Loucy (cell line): ENCODE results near the gene CBX4.

Experiments used
- H2AFZ ChIP-seq: fragments of 200-600 bp; sonication (generic); 2 replicates; pipeline ENCODE4 v1.6.0; 2016; ENCODE audit warnings: antibody characterized with exemption, mild to moderate bottlenecking, low read length, moderate library complexity
- H3F3A ChIP-seq: fragments of 200-600 bp; 2 replicates; pipeline ENCODE4 v1.6.0; 2016; ENCODE audit warnings: antibody characterized with exemption, low read depth, mild to moderate bottlenecking
- H3K27me3 ChIP-seq: fragments of 200-600 bp; sonication (generic); 2 replicates; pipeline ENCODE4 v1.6.1; 2014; ENCODE audit warnings: low read length, mild to moderate bottlenecking; ENCODE audit not compliant: insufficient read depth, poor library complexity, severe bottlenecking
- H3K36me3 ChIP-seq: fragments of 200-600 bp; sonication (generic); 2 replicates; pipeline ENCODE4 v1.6.1; 2016; ENCODE audit warnings: low read length; ENCODE audit not compliant: insufficient read depth
- H3K4me1 ChIP-seq: fragments of 200-600 bp; sonication (generic); 2 replicates; pipeline ENCODE4 v1.5.1; 2014; ENCODE audit warnings: low read length, mild to moderate bottlenecking; ENCODE audit not compliant: insufficient read depth, poor library complexity, severe bottlenecking
- H3K4me2 ChIP-seq: fragments of 200-600 bp; sonication (generic); 2 replicates; pipeline ENCODE4 v1.6.0; 2014; ENCODE audit warnings: antibody characterized with exemption, low read length, low read depth, mild to moderate bottlenecking; ENCODE audit not compliant: poor library complexity, severe bottlenecking
- H3K4me3 ChIP-seq: fragments of 200-600 bp; sonication (generic); 2 replicates; pipeline ENCODE4 v1.5.1; 2014; ENCODE audit warnings: low read length, mild to moderate bottlenecking, mixed read lengths; ENCODE audit not compliant: poor library complexity, severe bottlenecking
- H3K79me2 ChIP-seq: fragments of 200-600 bp; sonication (generic); 2 replicates; pipeline ENCODE4 v1.6.1; 2014; ENCODE audit warnings: low read length; ENCODE audit not compliant: insufficient read depth
- H3K9ac ChIP-seq: fragments of 200-600 bp; sonication (generic); 2 replicates; pipeline ENCODE4 v1.6.0; 2014; ENCODE audit warnings: mild to moderate bottlenecking, low read depth, low read length, moderate library complexity; ENCODE audit not compliant: poor library complexity, severe bottlenecking
- H3K9me2 ChIP-seq: fragments of 200-600 bp; sonication (generic); replicated peaks from 2 replicates; pipeline ENCODE4 v1.6.1; 2016; ENCODE audit warnings: low read depth, low read length, mixed read lengths
- H3K9me3 ChIP-seq: fragments of 200-600 bp; sonication (generic); 2 replicates; pipeline ENCODE4 v1.6.1; 2014; ENCODE audit warnings: mild to moderate bottlenecking, antibody characterized with exemption, low read length, low read depth; ENCODE audit not compliant: insufficient read depth
- H4K20me1 ChIP-seq: fragments of 200-600 bp; sonication (generic); 2 replicates; pipeline ENCODE4 v1.6.0; 2014; ENCODE audit warnings: antibody characterized with exemption, low read length, mild to moderate bottlenecking; ENCODE audit not compliant: insufficient read depth, poor library complexity, severe bottlenecking
- EZH2phosphoT487 ChIP-seq: fragments of 200-600 bp; IDR thresholded peaks from 2 replicates; pipeline ENCODE4 v1.6.1; 2018; ENCODE audit warnings: antibody characterized with exemption, mild to moderate bottlenecking, moderate library complexity, borderline replicate concordance
- TF ChIP-seq, protein P1 (sequence below): fragments of 200-600 bp; sonication (generic); conservative IDR thresholded peaks from 2 replicates; pipeline ENCODE4 v1.5.1; 2014; ENCODE audit warnings: mild to moderate bottlenecking, antibody characterized with exemption, low read length

The CBX4 gene

DNA sequence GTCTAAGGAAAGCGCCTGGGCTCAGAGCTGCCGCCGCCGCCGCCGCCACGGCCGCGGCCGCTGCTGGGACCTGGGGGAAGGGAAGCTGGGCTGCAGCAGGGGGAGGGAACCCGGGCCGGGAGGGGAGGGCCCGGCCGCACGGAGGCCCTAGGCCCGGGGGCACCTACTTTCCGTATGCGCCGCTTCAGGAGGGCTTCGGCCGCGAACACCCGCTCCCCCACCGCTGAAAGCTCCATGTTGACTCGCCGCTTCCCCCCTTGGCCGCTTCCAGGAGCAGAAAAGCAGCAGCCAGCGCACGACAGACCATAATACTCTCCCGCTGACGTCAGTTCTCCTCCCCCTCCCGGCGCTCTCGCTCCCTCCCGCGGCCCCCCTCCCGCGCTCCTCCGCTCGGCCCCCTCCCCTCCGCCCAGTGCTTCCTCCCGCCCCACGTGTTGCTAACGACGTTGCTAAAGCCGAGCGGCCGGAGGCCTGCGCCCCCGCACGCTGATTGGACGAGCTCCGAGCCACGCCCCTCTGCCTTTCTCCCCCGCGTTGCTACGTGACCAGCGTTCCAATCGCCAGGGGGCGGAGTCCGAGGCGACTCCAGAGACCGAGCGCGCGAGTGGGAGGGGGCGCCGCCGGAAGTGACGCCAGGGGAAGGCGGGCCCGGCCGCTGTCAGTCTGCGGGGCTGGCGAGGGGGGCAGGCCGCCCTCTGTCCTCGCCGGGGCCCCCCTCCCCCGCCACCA, 42.3 kb downstream of the CBX4 start, which contains the start of gene CBX8:
CBX8 (minus strand) TSS at position 315 of the 729 bp plus-strand sequence; CDS start at position 236, 79 bp downstream.
- H3K27me3 ChIP-seq = no peaks in the 10 kb centered on the region
- peak within 1 kb of the TSS; percentile 90 for H3K9ac ChIP-seq
- H3F3A ChIP-seq = peaks cover 3% of the 10 kb centered on the region; the same call in 1 of the 2 replicates
- peaks cover 8% of the 10 kb centered on the region; the same call in 1 of the 2 replicates for H3K36me3 ChIP-seq
- H3K9me2 ChIP-seq = no peaks in the 10 kb centered on the region
- H4K20me1 ChIP-seq = peaks cover 34% of the 10 kb centered on the region
- H2AFZ ChIP-seq = peak within 1 kb of the TSS; percentile 42; the same call in 1 of the 2 replicates
- H3K4me3 ChIP-seq = peak within 1 kb of the TSS; percentile 91
- peaks cover 76% of the 10 kb centered on the region for H3K79me2 ChIP-seq
- TF ChIP-seq EZH2phosphoT487 = no peak
- TF ChIP-seq, protein P1, sequence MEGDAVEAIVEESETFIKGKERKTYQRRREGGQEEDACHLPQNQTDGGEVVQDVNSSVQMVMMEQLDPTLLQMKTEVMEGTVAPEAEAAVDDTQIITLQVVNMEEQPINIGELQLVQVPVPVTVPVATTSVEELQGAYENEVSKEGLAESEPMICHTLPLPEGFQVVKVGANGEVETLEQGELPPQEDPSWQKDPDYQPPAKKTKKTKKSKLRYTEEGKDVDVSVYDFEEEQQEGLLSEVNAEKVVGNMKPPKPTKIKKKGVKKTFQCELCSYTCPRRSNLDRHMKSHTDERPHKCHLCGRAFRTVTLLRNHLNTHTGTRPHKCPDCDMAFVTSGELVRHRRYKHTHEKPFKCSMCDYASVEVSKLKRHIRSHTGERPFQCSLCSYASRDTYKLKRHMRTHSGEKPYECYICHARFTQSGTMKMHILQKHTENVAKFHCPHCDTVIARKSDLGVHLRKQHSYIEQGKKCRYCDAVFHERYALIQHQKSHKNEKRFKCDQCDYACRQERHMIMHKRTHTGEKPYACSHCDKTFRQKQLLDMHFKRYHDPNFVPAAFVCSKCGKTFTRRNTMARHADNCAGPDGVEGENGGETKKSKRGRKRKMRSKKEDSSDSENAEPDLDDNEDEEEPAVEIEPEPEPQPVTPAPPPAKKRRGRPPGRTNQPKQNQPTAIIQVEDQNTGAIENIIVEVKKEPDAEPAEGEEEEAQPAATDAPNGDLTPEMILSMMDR = no peak
- H3K9me3 ChIP-seq = no peaks in the 10 kb centered on the region
- H3K4me1 ChIP-seq = peaks cover 55% of the 10 kb centered on the region
- peak within 1 kb of the TSS; percentile 94 for H3K4me2 ChIP-seq

DNA sequence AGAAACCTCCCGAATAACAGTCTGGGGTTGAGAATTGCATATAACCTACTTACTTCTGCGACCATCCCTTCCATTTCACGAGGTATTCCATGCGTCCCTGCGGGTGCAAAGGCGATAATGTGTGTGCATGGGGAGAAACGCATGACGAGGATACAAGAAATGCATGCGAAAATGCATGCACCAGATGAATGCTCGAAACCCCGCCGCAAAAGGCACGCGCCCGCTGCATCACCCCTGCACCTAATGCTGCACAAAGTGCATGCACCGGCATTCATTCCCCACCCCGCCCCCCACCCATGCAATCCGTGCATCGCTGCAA, 42.8 kb downstream of the CBX4 start:
- 0 out of 2 replicates have a peak overlapping the region, but pooled peaks have one; percentile 42 for H2AFZ ChIP-seq
- peaks cover 52% of the 10 kb centered on the region for H3K4me1 ChIP-seq
- peaks cover 8% of the 10 kb centered on the region; the same call in 1 of the 2 replicates for H3K36me3 ChIP-seq
- H3K79me2 ChIP-seq = peaks cover 75% of the 10 kb centered on the region
- TF ChIP-seq, protein P1 = no peak
- no peak for TF ChIP-seq EZH2phosphoT487
- peaks cover 3% of the 10 kb centered on the region; the same call in 1 of the 2 replicates for H3F3A ChIP-seq
- no peaks in the 10 kb centered on the region for H3K9me3 ChIP-seq
- H4K20me1 ChIP-seq = peaks cover 34% of the 10 kb centered on the region
- H3K9me2 ChIP-seq = no peaks in the 10 kb centered on the region
- peak overlapping the region; percentile 90 for H3K9ac ChIP-seq
- H3K4me2 ChIP-seq = peak overlapping the region; percentile 94
- H3K27me3 ChIP-seq = no peaks in the 10 kb centered on the region
- H3K4me3 ChIP-seq = peak overlapping the region; percentile 91

DNA sequence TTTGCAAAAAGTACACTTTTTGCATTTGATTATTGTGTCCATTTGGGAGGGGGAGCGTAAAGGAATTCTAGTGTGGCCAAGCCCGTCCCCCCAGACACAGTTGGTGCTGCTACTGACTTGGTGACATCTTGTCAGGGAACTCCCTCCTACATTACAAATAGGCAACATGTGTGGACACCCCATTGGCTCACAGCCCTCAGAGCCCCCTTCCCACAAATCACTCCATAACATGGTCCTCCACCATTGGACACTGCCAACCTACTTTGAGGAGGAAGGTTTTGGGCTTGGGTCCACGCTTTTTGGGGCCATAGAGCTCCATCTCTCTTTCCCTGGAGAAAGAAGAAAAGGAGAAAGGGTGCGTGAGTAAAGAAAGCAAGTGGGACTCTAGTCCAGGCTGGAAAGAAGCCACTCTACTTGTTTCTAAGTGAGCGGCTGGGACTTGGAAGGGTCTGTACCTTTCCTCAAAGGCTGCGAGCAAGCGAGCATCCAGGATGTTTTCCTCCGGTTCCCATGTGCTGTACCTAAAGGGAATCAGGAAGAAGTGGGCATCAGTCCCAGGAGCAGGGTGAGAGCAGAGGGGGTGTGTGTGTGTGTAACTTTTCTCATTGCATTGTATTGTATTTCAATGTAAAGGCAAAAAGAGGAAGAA, 43.3 kb downstream of the CBX4 start:
- peaks cover 8% of the 10 kb centered on the region; the same call in 1 of the 2 replicates for H3K36me3 ChIP-seq
- no peaks in the 10 kb centered on the region for H3K9me3 ChIP-seq
- peaks cover 3% of the 10 kb centered on the region; the same call in 1 of the 2 replicates for H3F3A ChIP-seq
- H3K4me3 ChIP-seq = peak overlapping the region; percentile 91
- H3K27me3 ChIP-seq = no peaks in the 10 kb centered on the region
- no peaks in the 10 kb centered on the region for H3K9me2 ChIP-seq
- H3K9ac ChIP-seq = peak overlapping the region; percentile 90
- peaks cover 35% of the 10 kb centered on the region for H4K20me1 ChIP-seq
- H3K79me2 ChIP-seq = peaks cover 77% of the 10 kb centered on the region
- H3K4me2 ChIP-seq = peak overlapping the region; percentile 94
- H3K4me1 ChIP-seq = peaks cover 49% of the 10 kb centered on the region
- TF ChIP-seq EZH2phosphoT487 = no peak
- TF ChIP-seq, protein P1 = no peak
- H2AFZ ChIP-seq = no peak overlapping the region
